Stimulated activated CD8-positive, alpha-beta memory T cell treated with anti-CD3 and anti-CD28 coated beads, Interleukin-4, amount 100 ng/mL, for 48 hours (primary cell): ENCODE measurements around the gene GPX4.
A peak's percentile ranks its signal among the peaks of the same experiment; 100 is the strongest.

Experiments used
- DNase-seq: peaks from one replicate; pipeline ENCODE4 v3.0.0-alpha.2; 2020

GPX4 gene, protein sequence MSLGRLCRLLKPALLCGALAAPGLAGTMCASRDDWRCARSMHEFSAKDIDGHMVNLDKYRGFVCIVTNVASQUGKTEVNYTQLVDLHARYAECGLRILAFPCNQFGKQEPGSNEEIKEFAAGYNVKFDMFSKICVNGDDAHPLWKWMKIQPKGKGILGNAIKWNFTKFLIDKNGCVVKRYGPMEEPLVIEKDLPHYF

DNA sequence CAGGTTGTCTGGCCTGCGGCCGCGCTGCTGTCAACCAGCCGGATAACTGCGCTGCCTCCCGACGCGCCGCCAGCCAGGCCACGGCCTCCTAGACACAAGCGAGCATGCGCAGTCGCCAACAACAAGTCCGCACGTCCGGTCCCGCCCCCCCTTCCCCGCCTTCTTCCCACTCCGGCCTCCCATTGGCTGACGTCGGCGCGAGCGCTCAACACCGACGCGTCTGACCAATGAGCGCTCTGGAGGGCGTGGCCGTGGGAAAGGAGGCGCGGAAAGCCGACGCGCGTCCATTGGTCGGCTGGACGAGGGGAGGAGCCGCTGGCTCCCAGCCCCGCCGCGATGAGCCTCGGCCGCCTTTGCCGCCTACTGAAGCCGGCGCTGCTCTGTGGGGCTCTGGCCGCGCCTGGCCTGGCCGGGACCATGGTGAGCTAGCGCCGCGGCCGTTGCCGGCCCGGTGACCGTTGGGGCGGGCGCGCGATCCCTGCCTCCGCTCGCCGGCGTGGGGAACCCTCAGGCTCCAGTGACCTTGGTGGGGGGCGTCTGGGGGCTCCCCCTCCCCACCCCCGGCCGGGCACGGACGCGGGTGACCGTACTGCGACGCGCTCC, at the start of gene GPX4:
GPX4 (plus strand) TSS at position 287 of the 603 bp plus-strand sequence; CDS start at position 337, 50 bp downstream.
- DNase-seq, result peak; percentile 98

GRCh38 chr19:1054102-1055027, 49.4 kb upstream of the GPX4 start:
- no peak for DNase-seq

DNA sequence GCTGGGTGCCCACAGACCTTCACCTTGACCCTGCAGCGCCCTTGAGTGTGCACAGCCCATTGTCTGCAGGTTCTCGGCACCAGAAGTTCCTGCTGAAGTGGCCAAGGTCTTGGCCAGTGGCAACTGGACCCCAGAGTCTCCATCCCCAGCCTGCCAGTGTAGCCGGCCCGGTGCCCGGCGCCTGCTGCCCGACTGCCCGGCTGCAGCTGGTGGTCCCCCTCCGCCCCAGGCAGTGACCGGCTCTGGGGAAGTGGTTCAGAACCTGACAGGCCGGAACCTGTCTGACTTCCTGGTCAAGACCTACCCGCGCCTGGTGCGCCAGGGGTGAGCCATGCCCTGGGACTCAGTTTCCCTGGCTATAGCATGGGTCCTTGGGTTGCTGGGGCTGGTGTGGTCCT, 48.8 kb upstream of the GPX4 start:
- no peak for DNase-seq

GRCh38 chr19:1055886-1056620, 47.7 kb upstream of the GPX4 start:
- DNase-seq, result no peak

DNA sequence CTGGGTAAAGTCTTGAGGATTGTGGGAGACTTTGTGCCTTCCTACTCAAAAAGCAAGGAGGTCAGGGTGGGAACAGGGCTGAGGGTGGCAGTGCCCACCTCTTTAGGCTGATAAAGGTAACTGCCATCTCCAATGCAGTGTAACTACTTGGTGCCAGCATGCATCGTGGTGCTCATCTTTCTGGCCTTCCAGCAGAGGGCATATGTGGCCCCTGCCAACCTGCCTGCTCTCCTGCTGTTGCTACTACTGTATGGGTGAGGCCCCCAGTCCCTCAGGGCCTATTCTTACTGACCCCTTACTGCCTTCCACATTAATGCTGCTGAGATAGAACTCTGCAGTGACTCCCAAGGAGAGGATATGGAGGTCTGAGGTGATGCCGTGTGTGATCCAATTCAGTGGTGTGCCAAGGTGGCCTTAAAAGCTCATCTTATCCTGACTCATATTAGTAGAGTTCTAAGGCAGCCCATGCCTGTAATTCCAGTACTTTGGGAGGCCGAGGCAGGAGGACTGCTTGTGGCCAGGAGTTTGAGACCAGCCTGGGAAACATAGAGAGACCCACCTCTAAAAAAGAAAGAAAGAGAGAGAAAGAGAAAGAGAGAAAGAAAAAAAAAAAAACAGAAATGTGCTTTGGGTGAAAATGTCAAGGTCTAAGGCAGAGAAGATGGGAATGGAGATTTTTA, 46.5 kb upstream of the GPX4 start:
- DNase-seq, result no peak

DNA sequence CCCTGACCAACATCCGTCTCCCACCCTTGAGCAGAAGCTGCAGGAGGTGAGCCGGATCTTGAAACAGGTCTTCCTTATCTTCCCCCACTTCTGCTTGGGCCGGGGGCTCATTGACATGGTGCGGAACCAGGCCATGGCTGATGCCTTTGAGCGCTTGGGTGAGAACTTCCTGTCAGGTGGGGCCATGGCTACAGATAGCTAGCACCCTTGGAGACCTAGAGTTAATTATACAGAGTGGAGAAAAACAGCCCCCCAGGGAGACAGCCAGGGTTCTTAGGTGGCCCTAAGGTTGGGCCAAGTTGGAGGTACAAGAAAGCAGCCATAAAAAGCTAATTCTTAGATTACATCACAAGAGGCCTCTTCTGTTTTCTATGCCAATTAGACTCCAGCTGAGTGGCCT, 45.7 kb upstream of the GPX4 start:
- no peak for DNase-seq

GRCh38 chr19:1060689-1061088, 43.1 kb upstream of the GPX4 start:
- DNase-seq, result no peak

DNA sequence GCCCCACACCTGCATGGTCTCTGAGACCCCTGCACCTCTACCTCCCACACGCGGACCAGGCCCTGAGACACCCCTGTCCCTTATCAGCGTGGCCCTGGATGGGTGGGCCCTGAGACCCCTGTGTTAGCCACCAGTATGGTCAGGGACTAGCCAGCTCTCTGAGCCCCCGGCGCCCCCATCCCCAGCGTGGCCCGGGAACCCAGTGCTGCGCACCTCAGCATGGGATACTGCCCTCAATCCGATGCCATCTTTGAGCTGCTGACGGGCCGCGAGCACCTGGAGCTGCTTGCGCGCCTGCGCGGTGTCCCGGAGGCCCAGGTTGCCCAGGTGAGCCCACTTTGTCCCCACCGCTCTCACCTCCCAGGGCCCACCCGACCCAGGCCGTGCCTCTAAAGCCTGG, 41.8 kb upstream of the GPX4 start:
- no peak for DNase-seq

GRCh38 chr19:1062387-1063029, 41.3 kb upstream of the GPX4 start:
- DNase-seq, result peak; percentile 71

DNA sequence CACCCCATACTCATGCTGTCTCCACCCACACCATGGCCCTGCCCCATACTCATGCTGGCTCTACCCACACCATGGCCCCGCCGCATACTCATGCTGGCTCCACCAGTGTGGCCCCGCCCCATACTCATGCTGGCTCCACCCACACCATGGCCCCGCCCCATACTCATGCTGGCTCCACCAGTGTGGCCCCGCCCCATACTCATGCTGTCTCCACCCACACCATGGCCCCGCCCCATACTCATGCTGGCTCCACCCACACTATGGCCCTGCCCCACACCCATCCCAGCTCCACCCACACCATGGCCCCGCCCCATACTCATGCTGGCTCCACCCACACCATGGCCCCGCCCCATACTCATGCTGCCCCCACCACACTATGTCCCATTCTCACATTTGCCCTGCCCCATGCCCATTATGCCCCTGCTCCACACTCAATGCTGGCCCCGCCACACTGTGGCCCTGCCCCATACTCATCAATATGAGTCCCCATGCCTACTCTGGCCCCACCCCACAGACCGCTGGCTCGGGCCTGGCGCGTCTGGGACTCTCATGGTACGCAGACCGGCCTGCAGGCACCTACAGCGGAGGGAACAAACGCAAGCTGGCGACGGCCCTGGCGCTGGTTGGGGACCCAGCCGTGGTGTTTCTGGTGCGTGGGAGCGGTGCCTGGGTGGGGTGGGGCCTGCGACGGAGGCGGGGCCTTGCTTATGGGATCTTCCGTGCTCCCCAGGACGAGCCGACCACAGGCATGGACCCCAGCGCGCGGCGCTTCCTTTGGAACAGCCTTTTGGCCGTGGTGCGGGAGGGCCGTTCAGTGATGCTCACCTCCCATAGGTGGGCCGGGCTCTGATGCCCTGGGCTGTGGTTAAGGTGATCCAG, 40.5 kb upstream of the GPX4 start:
- DNase-seq, result peak; percentile 82

DNA sequence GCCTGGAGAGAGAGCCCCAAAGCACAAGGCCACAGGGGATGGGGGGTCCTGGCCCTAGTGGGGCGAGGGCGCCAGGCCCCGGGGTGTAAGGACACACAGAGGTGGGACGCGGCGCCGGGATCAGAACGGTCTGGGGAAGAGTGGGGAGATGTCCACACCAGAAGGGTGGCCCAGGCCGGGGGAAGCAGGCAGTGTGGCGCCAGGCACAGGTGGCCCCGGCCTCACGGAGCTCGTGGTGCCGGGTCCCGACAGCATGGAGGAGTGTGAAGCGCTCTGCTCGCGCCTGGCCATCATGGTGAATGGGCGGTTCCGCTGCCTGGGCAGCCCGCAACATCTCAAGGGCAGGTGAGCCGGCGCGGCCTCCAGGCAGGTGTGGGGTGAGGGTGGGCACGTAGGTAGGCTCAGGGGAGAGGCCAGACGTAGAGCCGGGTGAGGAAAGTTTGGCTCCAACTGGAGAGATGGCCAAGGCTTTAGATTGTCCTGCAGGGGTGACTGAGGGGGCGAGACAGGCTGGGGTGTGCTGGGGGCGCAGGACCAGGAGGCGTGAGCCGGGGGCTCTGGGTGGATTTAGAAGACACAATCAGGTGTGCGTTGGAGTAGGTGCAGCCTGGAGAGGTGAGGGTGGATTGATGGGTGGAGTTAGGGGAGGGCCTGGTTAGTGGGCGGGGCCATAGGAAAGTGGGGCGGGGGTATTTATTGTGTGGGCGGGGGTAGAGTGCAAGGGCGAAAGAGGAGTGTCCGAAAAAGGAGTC, 39.7 kb upstream of the GPX4 start:
- no peak for DNase-seq

DNA sequence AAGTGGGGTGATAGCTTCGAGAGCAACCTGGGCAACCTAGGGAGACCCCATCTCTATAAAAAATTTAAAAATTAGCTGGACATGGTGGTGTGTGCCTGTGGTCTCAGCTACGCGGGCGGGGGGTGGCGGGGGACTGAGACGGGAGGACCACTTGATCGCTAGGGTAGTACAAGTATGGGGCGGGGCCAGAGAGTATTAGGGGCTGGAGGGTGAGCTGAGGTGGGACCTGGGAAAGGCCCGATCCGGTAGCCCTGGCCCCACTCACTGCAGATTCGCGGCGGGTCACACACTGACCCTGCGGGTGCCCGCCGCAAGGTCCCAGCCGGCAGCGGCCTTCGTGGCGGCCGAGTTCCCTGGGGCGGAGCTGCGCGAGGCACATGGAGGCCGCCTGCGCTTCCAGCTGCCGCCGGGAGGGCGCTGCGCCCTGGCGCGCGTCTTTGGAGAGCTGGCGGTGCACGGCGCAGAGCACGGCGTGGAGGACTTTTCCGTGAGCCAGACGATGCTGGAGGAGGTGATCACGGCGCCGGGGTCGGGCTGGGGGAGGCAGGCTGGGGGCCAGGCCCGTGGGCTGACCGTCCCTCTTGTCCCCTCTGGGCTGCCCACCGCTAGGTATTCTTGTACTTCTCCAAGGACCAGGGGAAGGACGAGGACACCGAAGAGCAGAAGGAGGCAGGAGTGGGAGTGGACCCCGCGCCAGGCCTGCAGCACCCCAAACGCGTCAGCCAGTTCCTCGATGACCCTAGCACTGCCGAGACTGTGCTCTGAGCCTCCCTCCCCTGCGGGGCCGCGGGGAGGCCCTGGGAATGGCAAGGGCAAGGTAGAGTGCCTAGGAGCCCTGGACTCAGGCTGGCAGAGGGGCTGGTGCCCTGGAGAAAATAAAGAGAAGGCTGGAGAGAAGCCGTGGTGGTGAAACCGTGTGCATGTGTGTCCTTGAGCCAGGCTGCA, 38.9 kb upstream of the GPX4 start:
- DNase-seq, result peak; percentile 81

- DNase-seq, result no peak
These were observed 38.1 kb upstream of the GPX4 start for GRCh38 chr19:1065606-1066109.

DNA sequence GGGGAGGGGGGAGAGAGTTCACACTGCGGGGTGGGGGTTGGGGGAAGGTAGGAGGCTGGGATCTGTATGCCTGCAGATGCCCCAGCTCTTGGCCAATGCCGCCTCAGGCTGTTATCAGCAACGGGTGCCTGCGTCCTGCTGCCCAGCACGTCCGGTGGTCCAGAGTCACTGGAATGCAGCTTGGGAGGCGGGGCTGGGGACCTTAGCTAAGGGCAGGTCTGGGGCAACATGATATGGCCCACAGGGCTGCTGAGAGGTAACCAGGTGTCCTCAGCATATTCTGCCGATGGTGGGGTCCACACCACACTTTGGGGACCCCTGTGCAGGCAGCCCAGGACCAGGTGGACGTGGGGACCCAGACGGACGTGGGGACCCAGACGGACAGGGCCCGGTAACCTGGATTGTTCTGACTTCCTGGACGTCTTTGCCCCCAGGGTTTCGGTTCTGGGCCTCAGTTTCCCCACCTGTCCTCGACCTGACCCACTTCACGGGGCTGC, 37.5 kb upstream of the GPX4 start:
- DNase-seq, result no peak

DNA sequence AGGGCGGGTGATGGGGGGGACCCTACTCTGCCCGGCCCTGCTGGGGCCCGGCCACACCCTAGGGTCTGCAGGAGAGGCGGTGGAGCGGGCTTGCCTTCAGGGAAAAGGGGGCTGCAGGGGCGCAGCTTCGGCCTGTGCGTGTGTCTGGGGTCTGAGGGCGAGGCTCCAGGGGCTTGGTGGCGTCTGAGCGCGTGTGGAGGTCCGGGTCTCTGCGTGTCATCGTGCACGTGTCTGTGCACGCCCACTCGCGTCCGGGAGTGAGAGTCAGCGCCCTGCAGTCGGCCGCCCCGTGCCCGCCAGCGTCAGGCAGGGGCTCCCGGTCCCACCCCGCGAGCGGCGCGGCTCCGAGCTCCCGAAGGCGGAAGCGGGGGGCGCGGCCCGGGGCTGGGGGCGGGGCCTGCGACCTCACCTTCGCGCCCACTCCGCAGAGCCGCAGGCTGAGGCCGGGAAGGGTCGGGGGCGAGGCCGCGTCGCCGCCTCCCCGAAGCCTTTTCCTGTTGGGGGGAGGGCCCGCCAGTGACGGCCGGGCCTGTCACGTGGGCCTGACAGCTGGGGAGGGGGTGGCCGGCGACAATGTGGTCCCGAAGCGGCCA, 37.0 kb upstream of the GPX4 start, which contains the start of gene ARHGAP45:
ARHGAP45 (plus strand) TSS at position 420 of the 593 bp plus-strand sequence. CDS start 239 bp downstream, outside the sequence.
- DNase-seq, result peak; percentile 86

DNA sequence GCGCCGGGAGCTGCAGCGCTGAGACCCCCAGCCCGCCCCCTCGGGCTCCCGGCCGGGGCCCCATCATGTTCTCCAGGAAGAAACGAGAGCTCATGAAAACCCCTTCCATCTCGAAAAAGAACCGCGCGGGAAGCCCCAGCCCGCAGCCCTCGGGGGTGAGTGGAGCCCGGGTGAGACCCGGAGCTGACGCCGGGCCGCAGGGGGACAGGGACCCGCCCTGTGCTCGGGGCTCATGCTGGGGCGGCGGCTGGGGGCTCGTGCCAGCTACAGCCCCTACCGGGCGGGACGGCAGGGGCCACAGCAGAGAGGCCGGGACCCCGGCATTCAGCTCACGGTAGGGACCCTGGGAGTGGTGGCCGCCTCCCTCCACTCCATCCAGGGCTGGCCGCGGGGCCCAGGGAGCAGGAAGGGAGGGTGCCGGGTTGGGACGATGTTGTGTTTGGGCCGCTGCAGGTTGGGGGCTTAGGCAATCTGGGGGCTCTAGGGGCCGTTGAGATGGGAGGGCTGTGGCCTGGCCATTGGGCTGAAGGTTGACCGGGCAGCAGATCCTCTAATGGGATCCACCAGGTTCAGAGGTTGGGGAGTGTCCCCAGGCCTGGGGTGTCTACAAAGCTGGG, 36.3 kb upstream of the GPX4 start:
- DNase-seq, result no peak
